Activated CD4-positive, alpha-beta T cell treated with anti-CD3 and anti-CD28 coated beads for 4 hours (primary cell): Measurements from ENCODE around the gene RAD23B.
"Not testable (repeated sequence)": the region's sequence is repeated elsewhere in the genome, so short reads cannot be mapped to it uniquely, and the experiment has no call there.

Experiments
- DNase-seq, 2 donors: peaks; one replicate each; pipeline ENCODE4 v3.0.0-alpha.2; 2020

The RAD23B gene

GRCh38 chr9:107282759-107283622 lies at the start of gene RAD23B:
TSS of gene RAD23B (plus strand) at chr9:107283279. CDS start at chr9:107283630, 351 bp downstream.
- peak; percentile 99 for DNase-seq

- no peak for DNase-seq
Measured at GRCh38 chr9:107235765-107236442, 47.2 kb upstream of the RAD23B start.

GRCh38 chr9:107237873-107238272 lies 45.2 kb upstream of the RAD23B start:
- DNase-seq: no peak

GRCh38 chr9:107239474-107239873 lies 43.6 kb upstream of the RAD23B start:
- no peak for DNase-seq

GRCh38 chr9:107240260-107240659 lies 42.8 kb upstream of the RAD23B start:
- DNase-seq: no peak

GRCh38 chr9:107242073-107243030 lies 40.7 kb upstream of the RAD23B start:
- no peak for DNase-seq

- DNase-seq: peak; percentile 43 to 46
Measured at GRCh38 chr9:107243742-107244141, 39.3 kb upstream of the RAD23B start.

GRCh38 chr9:107246259-107247254 lies 36.5 kb upstream of the RAD23B start:
- DNase-seq: no peak

GRCh38 chr9:107248714-107249113 lies 34.4 kb upstream of the RAD23B start:
- DNase-seq: no peak

- DNase-seq: no peak
Measured at GRCh38 chr9:107249131-107249533, 33.9 kb upstream of the RAD23B start.

GRCh38 chr9:107249665-107250285 lies 33.3 kb upstream of the RAD23B start:
- no peak for DNase-seq

- no peak for DNase-seq
Measured at GRCh38 chr9:107251756-107252322, 31.2 kb upstream of the RAD23B start.

- no peak for DNase-seq
Measured at GRCh38 chr9:107258919-107259318, 24.2 kb upstream of the RAD23B start.

- DNase-seq: not testable (repeated sequence)
Measured at GRCh38 chr9:107259751-107260313, 23.2 kb upstream of the RAD23B start.

- no peak for DNase-seq
Measured at GRCh38 chr9:107260437-107261081, 22.5 kb upstream of the RAD23B start.

- no peak for DNase-seq
Measured at GRCh38 chr9:107261106-107261505, 22.0 kb upstream of the RAD23B start.

- DNase-seq: no peak
Measured at GRCh38 chr9:107263289-107263688, 19.8 kb upstream of the RAD23B start.

GRCh38 chr9:107266624-107267368 lies 16.3 kb upstream of the RAD23B start:
- DNase-seq: no peak

GRCh38 chr9:107268560-107268959 lies 14.5 kb upstream of the RAD23B start:
- no peak for DNase-seq
